OCI-LY1 (cell line): Measurements from ENCODE around the gene MARCHF9.

Experiments
- H2AFZ ChIP-seq: fragments of 200-600 bp; sonication (generic), shearing (Covaris generic); 2 replicates; pipeline ENCODE4 v1.6.0; 2014; ENCODE audit warnings: antibody characterized with exemption, mild to moderate bottlenecking, low read length
- H3F3A ChIP-seq: fragments of 200-600 bp; sonication (generic), shearing (Covaris generic); 2 replicates; pipeline ENCODE4 v1.6.0; 2014; ENCODE audit warnings: mild to moderate bottlenecking, antibody characterized with exemption, low read length, moderate library complexity; ENCODE audit not compliant: insufficient read depth
- H3K27ac ChIP-seq: fragments of 200-600 bp; sonication (generic); 2 replicates; pipeline ENCODE4 v1.5.1; 2014; ENCODE audit warnings: low read length, mixed run types, mild to moderate bottlenecking, low read depth; ENCODE audit not compliant: poor library complexity, severe bottlenecking
- H3K27me3 ChIP-seq: fragments of 200-600 bp; sonication (generic); 2 replicates; pipeline ENCODE4 v1.6.0; 2014; ENCODE audit warnings: antibody characterized with exemption, mild to moderate bottlenecking, low read length, moderate library complexity; ENCODE audit not compliant: insufficient read depth
- H3K36me3 ChIP-seq: fragments of 200-600 bp; sonication (generic); 2 replicates; pipeline ENCODE4 v1.6.1; 2014; ENCODE audit warnings: mild to moderate bottlenecking, antibody characterized with exemption, low read length, moderate library complexity, mixed read lengths; ENCODE audit not compliant: insufficient read depth
- H3K4me1 ChIP-seq: fragments of 200-600 bp; sonication (generic); 2 replicates; pipeline ENCODE4 v1.5.1; 2014; ENCODE audit warnings: mild to moderate bottlenecking, low read length, moderate library complexity; ENCODE audit not compliant: insufficient read depth, severe bottlenecking
- H3K4me2 ChIP-seq: fragments of 200-600 bp; sonication (generic), shearing (Covaris generic); 2 replicates; pipeline ENCODE4 v1.6.1; 2014; ENCODE audit warnings: low read length
- H3K4me3 ChIP-seq: fragments of 200-600 bp; sonication (generic); 2 replicates; pipeline ENCODE4 v1.5.1; 2014; ENCODE audit warnings: low read length, low read depth, mild to moderate bottlenecking, mixed read lengths; ENCODE audit not compliant: poor library complexity, severe bottlenecking
- H3K79me2 ChIP-seq: fragments of 200-600 bp; shearing (Covaris generic); 2 replicates; pipeline ENCODE4 v1.6.1; 2016; ENCODE audit warnings: mixed run types, low read length, mixed read lengths; ENCODE audit not compliant: insufficient read depth
- H3K9ac ChIP-seq: fragments of 200-600 bp; sonication (generic), shearing (Covaris generic); 2 replicates; pipeline ENCODE4 v1.6.1; 2014; ENCODE audit warnings: mild to moderate bottlenecking, low read length, mixed read lengths
- H3K9me2 ChIP-seq: fragments of 200-600 bp; sonication (generic), shearing (Covaris generic); 2 replicates; pipeline ENCODE4 v1.6.1; 2014; ENCODE audit warnings: low read depth, mild to moderate bottlenecking, low read length, mixed read lengths
- H3K9me3 ChIP-seq: fragments of 200-600 bp; shearing (Covaris generic); 2 replicates; pipeline ENCODE4 v1.6.1; 2014; ENCODE audit warnings: low read length, mixed read lengths
- H4K20me1 ChIP-seq: fragments of 200-600 bp; sonication (generic), shearing (Covaris generic); 2 replicates; pipeline ENCODE4 v1.6.0; 2016; ENCODE audit warnings: mild to moderate bottlenecking, low read length; ENCODE audit not compliant: insufficient read depth
- EZH2 ChIP-seq: fragments of 200-600 bp; sonication (generic), shearing (Covaris generic); IDR thresholded peaks from 2 replicates; pipeline ENCODE4 v1.8.0; 2017; ENCODE audit warnings: borderline replicate concordance, mixed run types, mild to moderate bottlenecking, antibody characterized with exemption, low read length, moderate library complexity, mixed read lengths
- TF ChIP-seq, protein P1 (sequence below): fragments of 200-600 bp; sonication (generic), shearing (Covaris generic); IDR thresholded peaks from 2 replicates; pipeline ENCODE4 v1.5.1; 2017; ENCODE audit warnings: mild to moderate bottlenecking, antibody characterized with exemption, low read length, moderate library complexity, mixed read lengths

Gene MARCHF9

DNA sequence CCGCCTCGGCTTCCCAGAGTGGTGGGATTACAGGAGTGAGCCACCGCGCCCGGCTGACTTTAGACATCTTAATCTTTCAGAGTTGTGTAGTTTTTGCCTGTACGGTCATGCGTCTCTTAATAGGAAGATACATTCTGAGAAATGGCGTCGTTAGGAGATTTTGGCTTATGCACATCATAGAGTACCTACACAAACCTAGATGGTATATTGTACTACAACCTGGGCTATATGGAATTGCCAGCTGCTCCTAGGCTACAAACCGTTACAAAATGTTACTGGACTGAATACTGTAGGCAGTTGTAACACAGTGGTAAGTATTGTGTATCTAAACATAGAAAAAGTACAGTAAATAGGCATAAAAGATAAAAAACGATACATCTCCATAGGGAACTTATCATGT is 29.0 kb downstream of the MARCHF9 start:
- Histone ChIP-seq H3K4me2 (no peak overlapping the region), H3K36me3 (peaks cover 36% of the 10 kb centered on the region), H3K4me3 (no peak overlapping the region), H3K79me2 (peaks cover 12% of the 10 kb centered on the region), H3K4me1 (peaks cover 16% of the 10 kb centered on the region), H3K9me2 (no peaks in the 10 kb centered on the region), H3K9ac (no peak overlapping the region), H4K20me1 (no peaks in the 10 kb centered on the region), H3K9me3 (no peaks in the 10 kb centered on the region), H3K27ac (no peak overlapping the region), H2AFZ (no peak overlapping the region), H3K27me3 (no peaks in the 10 kb centered on the region), H3F3A (no peaks in the 10 kb centered on the region)
- TF ChIP-seq, protein P1, sequence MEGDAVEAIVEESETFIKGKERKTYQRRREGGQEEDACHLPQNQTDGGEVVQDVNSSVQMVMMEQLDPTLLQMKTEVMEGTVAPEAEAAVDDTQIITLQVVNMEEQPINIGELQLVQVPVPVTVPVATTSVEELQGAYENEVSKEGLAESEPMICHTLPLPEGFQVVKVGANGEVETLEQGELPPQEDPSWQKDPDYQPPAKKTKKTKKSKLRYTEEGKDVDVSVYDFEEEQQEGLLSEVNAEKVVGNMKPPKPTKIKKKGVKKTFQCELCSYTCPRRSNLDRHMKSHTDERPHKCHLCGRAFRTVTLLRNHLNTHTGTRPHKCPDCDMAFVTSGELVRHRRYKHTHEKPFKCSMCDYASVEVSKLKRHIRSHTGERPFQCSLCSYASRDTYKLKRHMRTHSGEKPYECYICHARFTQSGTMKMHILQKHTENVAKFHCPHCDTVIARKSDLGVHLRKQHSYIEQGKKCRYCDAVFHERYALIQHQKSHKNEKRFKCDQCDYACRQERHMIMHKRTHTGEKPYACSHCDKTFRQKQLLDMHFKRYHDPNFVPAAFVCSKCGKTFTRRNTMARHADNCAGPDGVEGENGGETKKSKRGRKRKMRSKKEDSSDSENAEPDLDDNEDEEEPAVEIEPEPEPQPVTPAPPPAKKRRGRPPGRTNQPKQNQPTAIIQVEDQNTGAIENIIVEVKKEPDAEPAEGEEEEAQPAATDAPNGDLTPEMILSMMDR, result no peak
- TF ChIP-seq EZH2, result no peak

DNA sequence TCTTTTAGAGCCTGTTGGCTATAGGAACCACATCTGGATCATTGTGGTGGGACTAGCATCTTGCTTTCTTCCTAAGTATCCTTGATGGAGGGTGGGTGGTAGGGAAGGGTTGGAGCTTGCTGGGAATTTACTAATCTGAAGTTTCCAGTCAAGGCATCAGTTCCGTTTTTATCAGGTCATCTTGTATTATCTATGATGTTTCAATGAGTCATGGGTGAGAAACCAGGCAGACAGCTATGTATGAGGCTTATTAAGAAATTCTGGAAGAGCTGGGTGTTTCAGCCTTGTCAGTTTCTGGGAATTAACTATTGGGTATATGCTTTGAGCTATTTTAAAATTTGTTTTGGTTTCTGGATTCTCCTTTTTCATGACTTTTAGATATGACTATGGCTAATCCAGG is 39.0 kb downstream of the MARCHF9 start:
- no peak for TF ChIP-seq EZH2
- TF ChIP-seq, protein P1, result no peak
- Histone ChIP-seq H3K4me2 (no peak overlapping the region), H3K27ac (no peak overlapping the region), H3K27me3 (no peaks in the 10 kb centered on the region), H3K4me3 (no peak overlapping the region), H4K20me1 (no peaks in the 10 kb centered on the region), H3K9ac (no peak overlapping the region), H2AFZ (no peak overlapping the region), H3K79me2 (no peaks in the 10 kb centered on the region), H3F3A (no peaks in the 10 kb centered on the region), H3K9me2 (no peaks in the 10 kb centered on the region), H3K36me3 (peaks cover 84% of the 10 kb centered on the region), H3K9me3 (no peaks in the 10 kb centered on the region), H3K4me1 (no peaks in the 10 kb centered on the region)

DNA sequence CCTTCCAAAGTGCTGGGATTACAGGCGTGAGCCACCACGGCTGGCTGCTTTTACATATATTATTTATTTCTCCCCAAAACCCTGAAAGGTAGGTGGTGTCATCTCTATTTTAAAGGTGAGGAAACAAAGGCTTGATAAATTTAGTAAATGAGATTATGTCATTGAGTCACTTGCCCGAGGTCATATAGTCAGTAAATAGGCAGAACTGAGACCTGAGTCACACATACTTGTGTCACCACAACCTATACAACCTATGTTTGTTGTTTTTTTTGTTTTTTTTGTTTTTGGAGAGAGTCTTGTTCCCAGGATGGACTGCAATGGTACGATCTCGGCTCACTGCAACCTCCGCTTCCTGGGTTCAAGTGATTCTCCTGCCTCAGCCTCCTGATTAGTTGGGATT is 40.5 kb downstream of the MARCHF9 start:
- Histone ChIP-seq H3K27me3 (no peaks in the 10 kb centered on the region), H3K9me3 (no peaks in the 10 kb centered on the region), H3K79me2 (no peaks in the 10 kb centered on the region), H4K20me1 (no peaks in the 10 kb centered on the region), H2AFZ (no peak overlapping the region), H3K27ac (no peak overlapping the region), H3K9me2 (no peaks in the 10 kb centered on the region), H3F3A (no peaks in the 10 kb centered on the region), H3K4me2 (no peak overlapping the region), H3K36me3 (peaks cover 76% of the 10 kb centered on the region), H3K4me1 (no peaks in the 10 kb centered on the region), H3K4me3 (no peak overlapping the region), H3K9ac (no peak overlapping the region)
- TF ChIP-seq, protein P1, result no peak
- TF ChIP-seq EZH2, result no peak
